ENCODE measurements around the gene IGF1.
"Not testable (repeated sequence)": the region's sequence is repeated elsewhere in the genome, so short reads cannot be mapped to it uniquely, and the experiment has no call there.

The IGF1 gene

DNA sequence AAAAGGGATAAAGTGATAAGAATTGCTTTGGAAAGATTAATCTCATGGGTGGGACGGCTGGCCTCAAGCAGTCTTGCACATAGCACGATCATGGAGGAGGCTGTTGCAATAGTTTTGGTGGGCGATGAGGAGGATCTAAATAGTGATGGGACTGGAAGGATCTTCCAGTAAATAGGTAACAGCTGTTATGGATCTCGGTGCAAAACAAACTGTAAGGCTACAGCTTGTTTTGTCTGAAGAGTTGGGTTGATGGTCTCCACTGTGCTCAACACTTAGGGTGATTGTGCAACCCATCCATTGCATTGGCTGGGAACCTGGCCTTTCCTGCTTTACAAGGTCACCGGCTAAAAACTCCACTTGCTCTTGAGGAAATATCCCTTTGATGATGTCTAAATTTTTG, 21.0 kb downstream of the IGF1 start:
- DNase-seq = no peak

GRCh38 chr12:102454808-102455760, 25.3 kb downstream of the IGF1 start:
- no peak for DNase-seq

DNA sequence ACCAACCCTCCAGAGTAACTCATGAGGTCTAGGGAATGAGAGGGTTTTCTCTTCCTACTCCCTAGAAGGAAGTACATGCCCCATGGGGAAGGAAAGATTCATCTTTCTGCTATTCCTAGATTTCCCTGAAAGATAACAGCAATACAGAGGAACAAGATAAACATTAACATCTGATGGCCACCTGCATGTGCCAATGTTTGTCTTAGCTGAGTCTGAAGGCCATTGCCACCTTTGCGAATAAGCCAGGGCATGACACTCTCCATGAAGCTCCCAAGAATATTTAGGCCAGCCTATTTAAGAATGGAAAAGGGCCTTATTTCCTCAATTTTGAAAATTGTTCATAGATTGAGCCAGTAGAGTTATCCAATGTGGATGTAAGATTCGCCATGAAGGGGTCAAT, 26.0 kb downstream of the IGF1 start:
- DNase-seq = no peak

DNA sequence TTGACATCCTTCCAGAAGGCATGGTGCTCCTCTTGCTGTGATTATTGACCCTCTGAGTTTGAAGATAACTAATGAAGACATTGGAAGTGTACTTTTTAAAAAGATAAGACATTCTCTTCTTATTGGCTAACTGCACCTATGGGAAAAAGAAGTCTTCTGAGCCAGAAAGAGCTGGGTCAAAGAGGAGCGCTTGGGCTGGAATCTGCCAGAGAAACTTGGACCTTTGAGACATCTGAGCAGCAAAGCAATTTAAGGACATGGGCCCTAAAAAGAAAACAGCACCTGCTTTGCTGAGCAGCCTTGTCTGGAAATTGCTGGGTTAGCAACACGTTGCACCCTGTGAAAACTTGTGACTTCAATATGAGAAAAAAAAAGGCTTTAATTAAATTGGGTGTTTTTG, 27.8 kb downstream of the IGF1 start:
- DNase-seq = no peak

DNA sequence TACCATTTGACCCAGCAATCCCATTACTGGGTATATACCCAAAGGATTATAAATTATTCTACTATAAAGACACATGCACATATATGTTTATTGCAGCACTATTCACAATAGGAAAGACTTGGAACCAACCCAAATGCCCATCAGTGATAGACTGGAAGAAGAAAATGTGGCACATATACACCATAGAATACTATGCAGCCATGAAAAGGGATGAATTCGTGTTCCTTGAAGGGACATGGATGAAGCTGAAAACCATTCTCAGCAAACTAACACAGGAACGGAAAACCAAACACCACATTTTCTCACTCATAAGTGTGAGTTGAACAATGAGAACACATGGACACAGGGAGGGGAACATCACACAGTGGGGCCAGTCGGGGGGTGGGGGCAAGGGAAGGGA, 31.3 kb downstream of the IGF1 start:
- not testable (repeated sequence) for DNase-seq

- DNase-seq = not testable (repeated sequence)
Observed at GRCh38 chr12:102447426-102447825, 32.9 kb downstream of the IGF1 start.

DNA sequence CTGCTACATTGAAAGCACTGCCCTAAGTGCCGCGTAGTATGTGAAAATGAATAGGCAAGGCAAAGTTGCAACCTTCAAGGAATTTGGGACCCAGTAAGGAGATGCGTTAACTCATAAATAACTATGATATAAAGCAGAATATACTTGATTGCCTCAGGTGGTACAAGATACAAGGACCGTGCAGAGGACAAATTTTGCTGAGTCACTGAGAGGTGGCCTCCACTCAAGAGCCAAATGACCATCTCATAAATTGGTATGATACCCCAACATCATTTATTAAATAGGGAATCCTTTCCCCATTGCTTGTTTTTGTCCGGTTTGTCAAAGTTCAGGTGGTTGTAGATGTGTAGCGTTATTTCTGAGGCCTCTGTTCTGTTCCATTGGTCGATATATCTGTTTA, 35.7 kb downstream of the IGF1 start:
- no peak for DNase-seq

GRCh38 chr12:102444093-102444492, 36.3 kb downstream of the IGF1 start:
- no peak for DNase-seq

GRCh38 chr12:102441077-102441596, 39.2 kb downstream of the IGF1 start:
- DNase-seq = no peak

- no peak for DNase-seq
Observed at GRCh38 chr12:102439426-102440405, 40.6 kb downstream of the IGF1 start.

DNA sequence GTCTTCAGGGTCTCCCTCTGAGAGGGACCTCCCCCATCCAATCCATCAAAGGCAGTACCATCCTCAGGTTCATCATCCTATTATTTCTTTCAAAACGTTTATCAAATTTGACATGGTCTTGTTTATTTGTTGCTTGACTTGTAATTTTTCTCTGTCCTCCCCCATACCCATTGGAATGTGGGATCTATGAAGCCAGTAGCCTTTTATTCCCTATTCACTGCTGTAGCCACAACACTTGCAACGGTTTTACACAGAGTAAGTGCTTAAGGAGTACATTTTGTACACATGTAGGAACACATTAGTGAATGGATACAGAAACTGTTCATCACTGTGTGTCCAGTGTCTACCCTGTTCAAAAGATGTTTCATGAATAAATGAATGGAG, 41.5 kb downstream of the IGF1 start:
- no peak for DNase-seq

GRCh38 chr12:102438047-102438826, 42.1 kb downstream of the IGF1 start:
- DNase-seq = no peak

- no peak for DNase-seq
Observed at GRCh38 chr12:102437511-102437910, 42.9 kb downstream of the IGF1 start.

DNA sequence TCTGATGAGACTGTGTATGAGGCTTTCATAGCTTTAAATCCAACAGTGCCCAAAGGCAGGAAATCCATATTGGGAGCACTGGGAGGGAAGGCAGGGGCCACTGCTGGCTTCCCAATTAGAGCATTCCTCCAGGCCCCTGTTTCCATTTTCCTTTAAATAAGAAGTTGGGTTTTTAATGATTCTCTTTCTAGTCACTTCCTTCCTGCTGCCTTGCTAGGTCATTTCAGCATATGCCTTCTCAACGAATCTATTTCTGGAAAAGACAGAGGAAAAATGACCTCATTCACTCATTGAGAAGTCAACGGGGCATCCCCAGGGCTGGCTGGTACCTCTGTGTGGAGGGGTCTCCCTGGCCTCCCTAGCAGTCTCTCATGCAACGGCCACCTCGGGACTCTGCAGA, 43.5 kb downstream of the IGF1 start:
- no peak for DNase-seq

DNA sequence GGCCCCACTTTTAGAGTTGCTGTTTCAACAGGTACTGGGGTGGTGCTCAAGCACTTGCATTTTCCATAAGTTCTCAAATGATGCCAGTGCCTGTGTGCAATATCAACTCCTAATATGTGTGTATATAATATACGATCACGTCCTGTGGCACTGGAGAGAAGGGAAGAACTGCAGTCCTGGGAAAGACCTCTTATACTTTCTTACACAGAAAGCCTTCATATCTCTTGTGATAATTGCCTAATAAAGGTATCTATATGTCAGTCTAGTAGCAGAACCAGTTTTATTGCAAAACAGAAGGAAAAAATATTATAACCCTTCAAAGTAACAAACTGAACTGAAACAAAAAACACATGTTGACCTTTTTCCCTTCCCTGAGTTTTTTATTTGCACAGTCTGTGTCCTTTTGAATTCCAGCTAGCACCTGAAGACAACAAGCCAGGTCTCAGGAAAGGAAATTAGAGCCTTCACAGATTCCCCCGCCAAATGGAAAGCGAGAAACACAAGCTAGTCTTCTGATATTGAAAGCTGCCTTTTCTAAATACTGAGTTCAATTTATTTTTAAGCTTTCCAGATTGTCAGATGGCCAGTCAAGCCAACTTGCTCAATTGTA, 44.4 kb downstream of the IGF1 start:
- DNase-seq = no peak

- DNase-seq = no peak
Observed at GRCh38 chr12:102433304-102433703, 47.1 kb downstream of the IGF1 start.

- DNase-seq = no peak
Observed at GRCh38 chr12:102430661-102431060, 49.7 kb downstream of the IGF1 start.

DNA sequence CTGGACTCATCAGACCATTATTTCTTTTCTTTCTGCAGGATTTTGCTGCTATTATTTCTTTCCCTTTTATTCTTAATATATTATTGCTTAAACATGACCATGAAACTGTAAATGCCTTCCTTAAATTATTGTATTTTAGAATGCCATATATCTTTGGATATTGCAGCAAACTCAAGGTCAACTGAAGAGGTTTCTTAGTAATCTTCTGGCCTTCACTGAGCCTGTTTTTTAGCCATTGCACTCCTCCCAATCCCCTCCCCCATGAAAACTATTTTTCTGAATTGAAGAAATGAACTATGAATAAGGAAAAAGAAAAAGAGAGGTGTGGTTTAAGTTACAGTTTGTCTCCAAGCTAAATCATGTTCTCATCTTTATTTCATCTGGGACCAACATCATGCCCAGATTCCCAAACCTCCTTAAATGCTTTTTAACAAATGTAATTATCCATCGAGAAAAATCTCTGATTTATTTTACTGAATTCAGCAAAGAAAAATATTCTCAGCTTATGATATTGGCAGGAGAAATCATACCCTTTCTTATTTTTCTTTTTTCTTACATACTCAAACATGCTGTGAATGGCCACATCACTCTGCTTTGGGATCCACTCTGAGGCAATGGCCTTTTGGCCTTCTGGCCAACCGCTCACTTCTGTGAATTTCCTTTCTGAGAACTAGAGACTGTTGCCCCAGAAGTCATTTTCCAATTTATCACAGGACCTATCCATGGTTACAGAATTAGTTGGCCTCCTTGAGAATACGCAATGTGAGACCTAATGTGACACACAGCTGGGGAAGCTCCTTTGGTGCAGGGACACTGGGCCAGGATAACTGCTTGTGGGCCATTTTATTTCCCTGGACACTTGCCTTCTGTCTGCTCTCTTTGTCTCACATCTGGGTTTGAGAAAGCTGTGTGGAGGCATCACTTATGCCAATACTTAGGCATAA, 50.9 kb downstream of the IGF1 start:
- no peak for DNase-seq

- no peak for DNase-seq
Observed at GRCh38 chr12:102427543-102427941, 52.8 kb downstream of the IGF1 start.

- DNase-seq = no peak
Observed at GRCh38 chr12:102426599-102427542, 53.5 kb downstream of the IGF1 start.

All from NK-92 treated with Interleukin-12 subunit alpha and Interleukin-12 subunit beta, amount 100 ng/mL, for 24 hours (cell line).